CD4-positive, alpha-beta T cell (primary cell): ENCODE data around the gene NDUFAF2. TPM values are rescaled to one million over a fixed set of nuclear protein-coding genes. Genes with fewer than 3 reads are reported as not detected.

Experiments
- ATAC-seq: fragments of 200-7000 bp; cut with Tn5 transposase; one replicate; pipeline ENCODE4 v1.10.0; 2022; ENCODE audit warnings: mild to moderate bottlenecking; ENCODE audit not compliant: poor library complexity
- CTCF ChIA-PET: fragments of 350-600 bp; sonication (Branson Sonifier 250); formaldehyde crosslinking; loops from one replicate; lab custom pipeline; 2021; ENCODE audit warnings: antibody characterized with exemption, inconsistent platforms; lab: Charles Lee
- POLR2A ChIA-PET: fragments of 350-600 bp; sonication (Branson Sonifier 250); formaldehyde crosslinking; loops from one replicate; lab custom pipeline; 2021; ENCODE audit warnings: antibody characterized with exemption, inconsistent platforms; lab: Charles Lee
- DNase-seq, 14 experiments: peaks; one replicate each; pipeline ENCODE4 v3.0.0-alpha.2; 2013 to 2020; ENCODE audit warnings: mixed read lengths in 2 of 14
- H3K27ac ChIP-seq, 2 donors: one replicate each; pipeline versions ENCODE4 v1.5.1 to v1.7.0; 2013; ENCODE audit warnings: low read length in 2 of 2, low read depth in 1 of 2, mild to moderate bottlenecking in 1 of 2
- H3K27me3 ChIP-seq, 2 experiments: 1 replicate in 1 of 2; 2 replicates in 1 of 2; pipeline versions ENCODE4 v1.6.1 to v1.7.0; 2013; ENCODE audit warnings: low read length in 2 of 2, control low read depth in 1 of 2, mild to moderate bottlenecking in 1 of 2, moderate library complexity in 1 of 2; ENCODE audit not compliant: insufficient read depth in 2 of 2, control insufficient read depth in 1 of 2
- H3K36me3 ChIP-seq: one replicate; pipeline ENCODE4 v1.6.1; 2013; ENCODE audit warnings: low read length, control low read depth; ENCODE audit not compliant: insufficient read depth
- H3K4me1 ChIP-seq: one replicate; pipeline ENCODE4 v1.6.1; 2013; ENCODE audit warnings: low read length, control low read depth; ENCODE audit not compliant: insufficient read depth
- H3K4me3 ChIP-seq: one replicate; pipeline ENCODE4 v1.5.1; 2013; ENCODE audit warnings: mild to moderate bottlenecking, low read length, moderate library complexity
- H3K9me3 ChIP-seq, 2 experiments: 1 replicate in 1 of 2; 2 replicates in 1 of 2; pipeline versions ENCODE4 v1.6.1 to v1.7.0; 2013; ENCODE audit warnings: low read length in 2 of 2, mild to moderate bottlenecking in 2 of 2, control low read depth in 1 of 2, moderate library complexity in 1 of 2; ENCODE audit not compliant: control insufficient read depth in 1 of 2, insufficient read depth in 1 of 2
- H3K27ac Mint-ChIP-seq: one replicate; pipeline ENCODE4 v1.8.0; 2020; ENCODE audit warnings: mixed read lengths
- H3K27me3 Mint-ChIP-seq: one replicate; pipeline ENCODE4 v1.8.0; 2021; ENCODE audit warnings: mixed read lengths
- H3K36me3 Mint-ChIP-seq: one replicate; pipeline ENCODE4 v1.8.0; 2021; ENCODE audit warnings: low read depth, mixed read lengths
- H3K4me1 Mint-ChIP-seq: one replicate; pipeline ENCODE4 v1.8.0; 2021; ENCODE audit warnings: low read depth, mixed read lengths
- H3K4me3 Mint-ChIP-seq: one replicate; pipeline ENCODE4 v1.8.0; 2020; ENCODE audit warnings: mild to moderate bottlenecking, mixed read lengths
- H3K9me3 Mint-ChIP-seq: one replicate; pipeline ENCODE4 v1.8.0; 2020; ENCODE audit warnings: mixed read lengths
- intact Hi-C, 2 experiments: fragments of 100-400 bp; cut with DNase I in 1 of 2; cut with micrococcal nuclease in 1 of 2; formaldehyde crosslinking; loops; one replicate each; pipeline versions ENCODE4 v1.15.1 to v1.9.0; 2023 to 2025; cut with DNase I, micrococcal nuclease
- total RNA-seq, 174 experiments: library from RNA in 2 of 174; stranded (reverse) in 2 of 174; gene quantifications; one replicate each; pipeline ENCODE4 v1.2.3 and lab custom pipeline; 2021 to 2026
- TF ChIP-seq, protein P1 (sequence below): fragments of 200-600 bp; IDR thresholded peaks from one replicate; pipeline ENCODE4 v1.8.0; 2022; ENCODE audit warnings: antibody characterized with exemption, mild to moderate bottlenecking

NDUFAF2 gene
- total RNA-seq, 2 experiments from 2014 or later, result 8.1 to 8.8 TPM

DNA sequence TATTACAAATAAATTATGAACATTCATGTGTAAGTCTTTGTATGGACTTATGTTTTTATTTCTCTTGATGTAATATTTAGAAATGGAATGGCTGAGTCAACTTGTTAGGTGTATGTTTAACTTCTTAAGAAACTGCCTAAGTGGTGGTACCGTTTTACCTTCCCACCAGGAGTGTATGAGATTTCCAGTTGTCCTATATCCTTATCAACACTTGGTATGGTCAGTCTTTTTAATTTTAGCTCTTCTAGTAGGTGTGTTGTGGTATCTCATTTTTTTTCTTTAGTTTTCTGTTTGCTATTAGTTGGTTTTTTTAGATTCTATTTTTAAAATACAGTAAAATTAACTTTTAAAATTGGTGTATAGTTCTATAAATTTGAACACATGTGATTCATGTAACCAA lies 3.7 kb downstream of the NDUFAF2 start:
- H3K4me1 ChIP-seq, result peaks cover 10% of the 10 kb centered on the region
- DNase-seq, result no peak
- Mint-ChIP-seq H3K36me3 (peaks cover 4% of the 10 kb centered on the region), H3K4me3 (no peak overlapping the region), H3K4me1 (peaks cover 25% of the 10 kb centered on the region), H3K9me3 (no peaks in the 10 kb centered on the region), H3K27me3 (no peaks in the 10 kb centered on the region), H3K27ac (no peak overlapping the region)
- ChIA-PET CTCF (no interaction called here), POLR2A (no interaction called here)
- ATAC-seq, result no peak
- intact Hi-C loops, result loop anchor here in 1 of 2 experiments (5.0 to 10.0 kb wide), 4 partner anchors 214 to 1466 kb away; partner anchors contain the start of genes DEPDC1B, IPO11, SMIM15 and ZSWIM6
- no peak overlapping the region for H3K4me3 ChIP-seq
- TF ChIP-seq, protein P1, sequence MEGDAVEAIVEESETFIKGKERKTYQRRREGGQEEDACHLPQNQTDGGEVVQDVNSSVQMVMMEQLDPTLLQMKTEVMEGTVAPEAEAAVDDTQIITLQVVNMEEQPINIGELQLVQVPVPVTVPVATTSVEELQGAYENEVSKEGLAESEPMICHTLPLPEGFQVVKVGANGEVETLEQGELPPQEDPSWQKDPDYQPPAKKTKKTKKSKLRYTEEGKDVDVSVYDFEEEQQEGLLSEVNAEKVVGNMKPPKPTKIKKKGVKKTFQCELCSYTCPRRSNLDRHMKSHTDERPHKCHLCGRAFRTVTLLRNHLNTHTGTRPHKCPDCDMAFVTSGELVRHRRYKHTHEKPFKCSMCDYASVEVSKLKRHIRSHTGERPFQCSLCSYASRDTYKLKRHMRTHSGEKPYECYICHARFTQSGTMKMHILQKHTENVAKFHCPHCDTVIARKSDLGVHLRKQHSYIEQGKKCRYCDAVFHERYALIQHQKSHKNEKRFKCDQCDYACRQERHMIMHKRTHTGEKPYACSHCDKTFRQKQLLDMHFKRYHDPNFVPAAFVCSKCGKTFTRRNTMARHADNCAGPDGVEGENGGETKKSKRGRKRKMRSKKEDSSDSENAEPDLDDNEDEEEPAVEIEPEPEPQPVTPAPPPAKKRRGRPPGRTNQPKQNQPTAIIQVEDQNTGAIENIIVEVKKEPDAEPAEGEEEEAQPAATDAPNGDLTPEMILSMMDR, result no peak
- no peaks in the 10 kb centered on the region for H3K36me3 ChIP-seq
- no peak overlapping the region for H3K27ac ChIP-seq
- no peaks in the 10 kb centered on the region for H3K9me3 ChIP-seq
- no peaks in the 10 kb centered on the region for H3K27me3 ChIP-seq

DNA sequence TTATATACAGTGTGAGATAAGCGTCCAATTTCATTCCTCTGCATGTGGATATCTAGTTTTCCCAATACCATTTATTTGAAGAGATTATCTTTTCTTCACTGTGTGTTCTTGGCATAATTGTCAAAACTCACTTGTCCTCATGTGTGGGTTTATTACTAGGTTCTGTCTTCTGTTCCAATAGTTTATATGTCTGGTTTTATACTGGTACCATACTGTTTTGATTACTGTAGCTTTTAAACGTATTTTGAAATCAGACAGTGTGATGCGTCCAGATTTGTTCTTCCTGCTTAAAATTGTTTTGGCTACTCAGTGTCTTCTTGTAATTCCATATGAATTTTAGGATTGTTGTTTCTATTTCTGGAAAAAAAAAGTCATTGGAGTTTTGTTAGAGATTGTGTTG lies 10.2 kb downstream of the NDUFAF2 start:
- no peak overlapping the region for H3K4me3 ChIP-seq
- H3K36me3 ChIP-seq, result no peaks in the 10 kb centered on the region
- no peaks in the 10 kb centered on the region for H3K36me3 Mint-ChIP-seq
- no peak overlapping the region for H3K4me3 Mint-ChIP-seq
- no peak for ATAC-seq
- H3K27ac ChIP-seq, result no peak overlapping the region
- no peak for DNase-seq
- H3K27me3 ChIP-seq, result no peaks in the 10 kb centered on the region
- H3K4me1 ChIP-seq, result no peaks in the 10 kb centered on the region
- no peak overlapping the region for H3K27ac Mint-ChIP-seq
- H3K27me3 Mint-ChIP-seq, result no peaks in the 10 kb centered on the region
- ChIA-PET CTCF (no interaction called here), POLR2A (no interaction called here)
- peaks cover 21% of the 10 kb centered on the region for H3K4me1 Mint-ChIP-seq
- intact Hi-C loops, result loop anchor here in 1 of 2 experiments (10.0 kb wide), 1 partner anchor 1190 kb away; no protein-coding TSS in a partner anchor
- H3K9me3 Mint-ChIP-seq, result peaks cover 1% of the 10 kb centered on the region
- TF ChIP-seq, protein P1, result no peak
- H3K9me3 ChIP-seq, result no peaks in the 10 kb centered on the region

DNA sequence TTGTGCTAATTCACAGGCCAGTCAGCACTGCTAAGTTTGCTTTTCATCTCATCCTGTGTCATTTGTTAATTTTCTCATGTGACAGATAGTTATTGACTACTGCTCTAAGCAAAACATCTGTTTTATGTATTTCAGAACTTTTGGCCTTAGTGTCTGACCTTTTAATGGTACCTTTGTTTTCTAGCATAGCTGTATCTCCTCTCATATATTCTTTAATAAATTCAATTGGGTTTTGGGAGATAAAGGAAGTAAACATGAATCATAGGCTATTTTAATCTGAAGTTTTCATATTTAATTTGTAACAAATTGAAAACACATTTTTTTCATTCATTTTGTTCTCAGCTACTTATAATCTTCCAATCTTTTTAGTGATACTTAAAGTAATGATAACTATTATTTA lies 13.1 kb downstream of the NDUFAF2 start:
- POLR2A ChIA-PET, result interaction anchor here (0.9 kb wide), 1 partner anchor 12 kb away, joined by 3 read pairs; no protein-coding TSS in a partner anchor
- no peak for DNase-seq
- Histone ChIP-seq H3K36me3 (no peaks in the 10 kb centered on the region), H3K4me1 (no peaks in the 10 kb centered on the region), H3K9me3 (no peaks in the 10 kb centered on the region), H3K27me3 (no peaks in the 10 kb centered on the region), H3K4me3 (no peak overlapping the region), H3K27ac (no peak overlapping the region)
- no peak for ATAC-seq
- peaks cover 27% of the 10 kb centered on the region for H3K4me1 Mint-ChIP-seq
- CTCF ChIA-PET, result interaction anchor here (1.4 kb wide), 1 partner anchor 12 kb away, joined by 6 read pairs; no protein-coding TSS in a partner anchor
- H3K27ac Mint-ChIP-seq, result no peak overlapping the region
- TF ChIP-seq, protein P1, result no peak
- intact Hi-C loops, result loop anchor here (2.0 to 10.0 kb wide), 2 partner anchors 701 to 1187 kb away; no protein-coding TSS in a partner anchor
- no peak overlapping the region for H3K4me3 Mint-ChIP-seq
- H3K36me3 Mint-ChIP-seq, result no peaks in the 10 kb centered on the region
- H3K27me3 Mint-ChIP-seq, result no peaks in the 10 kb centered on the region
- H3K9me3 Mint-ChIP-seq, result peaks cover 1% of the 10 kb centered on the region
